Parathyroid adenoma (tissue), 2 donors: ENCODE results near the gene AP1S3.

Experiments used
- H2AFZ ChIP-seq: fragments of 300-600 bp; sonication (generic); one replicate; pipeline ENCODE4 v1.7.0; 2017; ENCODE audit warnings: antibody characterized with exemption, mild to moderate bottlenecking
- H3K27ac ChIP-seq: fragments of 300-600 bp; sonication (generic); one replicate; pipeline ENCODE4 v1.7.0; 2017
- H3K27me3 ChIP-seq: fragments of 300-600 bp; sonication (generic); one replicate; pipeline ENCODE4 v1.7.0; 2017; ENCODE audit warnings: low read length; ENCODE audit not compliant: control insufficient read depth, insufficient read depth
- H3K36me3 ChIP-seq: fragments of 300-600 bp; sonication (generic); one replicate; pipeline ENCODE4 v1.7.0; 2017; ENCODE audit warnings: low read length; ENCODE audit not compliant: control insufficient read depth, insufficient read depth
- H3K4me1 ChIP-seq: fragments of 300-600 bp; sonication (generic); one replicate; pipeline ENCODE4 v1.7.0; 2017; ENCODE audit warnings: control low read depth
- H3K4me2 ChIP-seq: fragments of 300-600 bp; sonication (generic); one replicate; pipeline ENCODE4 v1.7.0; 2017; ENCODE audit warnings: low read length
- H3K4me3 ChIP-seq: fragments of 300-600 bp; sonication (generic); one replicate; pipeline ENCODE4 v1.7.0; 2017; ENCODE audit warnings: low read depth, low read length
- H3K79me2 ChIP-seq: fragments of 300-600 bp; sonication (generic); one replicate; pipeline ENCODE4 v1.7.0; 2017; ENCODE audit warnings: control low read depth
- H3K9ac ChIP-seq: fragments of 300-600 bp; sonication (generic); one replicate; pipeline ENCODE4 v1.7.0; 2017; ENCODE audit warnings: mild to moderate bottlenecking
- H3K9me3 ChIP-seq: fragments of 300-600 bp; sonication (generic); one replicate; pipeline ENCODE4 v1.7.0; 2017; ENCODE audit warnings: low read length; ENCODE audit not compliant: control insufficient read depth
- TF ChIP-seq, protein P1 (sequence below): fragments of 300-600 bp; sonication (generic); IDR thresholded peaks from one replicate; pipeline ENCODE4 v1.7.0; 2017; ENCODE audit warnings: antibody characterized with exemption, mild to moderate bottlenecking
- donor health status: primary hyperparathyroidism.

The AP1S3 gene

DNA sequence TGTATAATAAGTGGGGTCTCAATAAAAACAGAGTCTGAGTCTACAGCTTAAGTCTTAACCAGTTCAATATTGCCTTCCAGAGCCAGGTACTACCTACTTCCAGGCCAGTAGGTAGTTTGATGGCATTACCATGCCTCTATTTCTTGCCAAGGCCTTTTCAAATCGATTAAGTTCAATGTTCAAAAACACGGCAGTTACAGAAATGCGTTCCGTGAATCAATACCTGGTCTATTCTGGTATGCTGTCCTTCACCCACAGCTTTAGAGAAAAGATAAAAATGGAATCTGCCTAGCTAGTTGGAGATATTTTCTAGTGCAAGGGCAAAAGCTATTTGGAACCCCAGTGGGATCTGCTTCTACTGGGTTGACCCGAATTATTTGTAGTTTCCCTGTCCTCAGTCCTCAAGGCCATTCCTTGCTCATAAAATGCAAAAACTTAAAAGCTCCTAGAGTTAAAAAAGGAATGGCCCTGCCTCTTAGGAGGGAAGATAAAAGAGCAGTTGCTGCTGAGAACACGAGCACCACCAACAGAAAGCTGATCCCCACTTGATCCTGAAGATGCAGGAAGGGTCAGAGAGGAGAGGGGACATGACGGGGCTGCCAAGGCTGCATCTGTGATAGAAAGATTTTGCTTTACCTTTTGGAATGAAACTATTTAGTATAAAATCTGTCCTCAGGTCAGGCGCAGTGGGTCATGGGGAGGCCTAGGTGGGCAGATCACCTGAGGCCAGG is 125.6 kb downstream of the AP1S3 start:
- Histone ChIP-seq H3K4me3 (no peak overlapping the region), H3K27me3 (no peaks in the 10 kb centered on the region), H2AFZ (no peak overlapping the region), H3K9me3 (no peaks in the 10 kb centered on the region), H3K4me1 (no peaks in the 10 kb centered on the region), H3K36me3 (no peaks in the 10 kb centered on the region), H3K27ac (no peak overlapping the region), H3K4me2 (no peak overlapping the region), H3K79me2 (no peaks in the 10 kb centered on the region), H3K9ac (no peak overlapping the region)
- TF ChIP-seq, protein P1, sequence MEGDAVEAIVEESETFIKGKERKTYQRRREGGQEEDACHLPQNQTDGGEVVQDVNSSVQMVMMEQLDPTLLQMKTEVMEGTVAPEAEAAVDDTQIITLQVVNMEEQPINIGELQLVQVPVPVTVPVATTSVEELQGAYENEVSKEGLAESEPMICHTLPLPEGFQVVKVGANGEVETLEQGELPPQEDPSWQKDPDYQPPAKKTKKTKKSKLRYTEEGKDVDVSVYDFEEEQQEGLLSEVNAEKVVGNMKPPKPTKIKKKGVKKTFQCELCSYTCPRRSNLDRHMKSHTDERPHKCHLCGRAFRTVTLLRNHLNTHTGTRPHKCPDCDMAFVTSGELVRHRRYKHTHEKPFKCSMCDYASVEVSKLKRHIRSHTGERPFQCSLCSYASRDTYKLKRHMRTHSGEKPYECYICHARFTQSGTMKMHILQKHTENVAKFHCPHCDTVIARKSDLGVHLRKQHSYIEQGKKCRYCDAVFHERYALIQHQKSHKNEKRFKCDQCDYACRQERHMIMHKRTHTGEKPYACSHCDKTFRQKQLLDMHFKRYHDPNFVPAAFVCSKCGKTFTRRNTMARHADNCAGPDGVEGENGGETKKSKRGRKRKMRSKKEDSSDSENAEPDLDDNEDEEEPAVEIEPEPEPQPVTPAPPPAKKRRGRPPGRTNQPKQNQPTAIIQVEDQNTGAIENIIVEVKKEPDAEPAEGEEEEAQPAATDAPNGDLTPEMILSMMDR: no peak
